Hepatocyte (in vitro differentiated cells): ENCODE results near the gene TENM4.

Experiments used
- CTCF ChIP-seq: fragments of 200-600 bp; sonication (generic); IDR thresholded peaks from 2 replicates; pipeline ENCODE4 v1.5.1; 2016; ENCODE audit warnings: antibody characterized with exemption, mild to moderate bottlenecking; ENCODE audit not compliant: poor library complexity
- EZH2phosphoT487 ChIP-seq: fragments of 200-600 bp; sonication (generic); IDR thresholded peaks from one replicate; pipeline ENCODE4 v1.6.1; 2018; ENCODE audit warnings: antibody characterized with exemption, mild to moderate bottlenecking, low read depth, moderate library complexity; ENCODE audit not compliant: unreplicated experiment, severe bottlenecking

DNA sequence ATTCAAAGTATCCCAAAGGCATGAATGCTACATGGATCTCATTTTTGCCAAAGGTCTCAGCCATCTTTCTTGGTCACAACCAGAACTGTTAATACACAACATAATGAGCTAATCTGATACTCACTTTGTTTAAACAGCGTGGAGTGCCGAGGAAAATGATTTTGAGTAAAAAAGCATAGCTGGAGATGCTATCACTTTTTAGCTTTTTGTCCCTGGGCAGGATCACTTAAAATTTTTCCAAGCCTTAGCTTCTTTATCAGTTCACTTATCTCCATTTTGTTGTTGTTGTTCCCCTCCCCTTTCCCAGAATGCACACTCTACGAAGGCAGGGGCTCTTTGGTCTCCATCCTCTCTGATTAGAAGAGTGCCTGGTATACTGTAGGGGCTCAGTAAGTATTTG lies 636.8 kb downstream of the TENM4 start:
- TF ChIP-seq CTCF (no peak), EZH2phosphoT487 (no peak)
